HepG2 (cell line): ENCODE results near the gene GMEB2. TPM values are rescaled to one million over a fixed set of nuclear protein-coding genes. Genes with fewer than 3 reads are reported as not detected.

ENCODE experiments used
- AGO1 ChIP-seq: fragments of 200-400 bp; formaldehyde crosslinking; IDR thresholded peaks from 2 replicates; pipeline ENCODE4 v1.6.1; 2017; ENCODE audit warnings: mild to moderate bottlenecking, low read depth, low read length, moderate library complexity; ENCODE audit not compliant: poor library complexity, severe bottlenecking
- ARNTL ChIP-seq: sonication (generic); formaldehyde crosslinking; IDR thresholded peaks from 2 replicates; pipeline ENCODE4 v1.4.0; 2020; ENCODE audit warnings: mild to moderate bottlenecking, missing genetic modification reagents
- BHLHE40 ChIP-seq: IDR thresholded peaks from 2 replicates; pipeline ENCODE4 v1.6.1; 2011; ENCODE audit warnings: low read length, improper control_type of control experiment
- FOSL1 ChIP-seq: sonication (generic); formaldehyde crosslinking; IDR thresholded peaks from 2 replicates; pipeline ENCODE4 v1.9.0; 2021; ENCODE audit warnings: missing genetic modification reagents, borderline replicate concordance
- KLF15 ChIP-seq: sonication (generic); formaldehyde crosslinking; IDR thresholded peaks from 2 replicates; pipeline ENCODE4 v1.8.1; 2023; ENCODE audit warnings: borderline replicate concordance, mild to moderate bottlenecking, inconsistent platforms, missing genetic modification reagents, mixed read lengths
- KLF16 ChIP-seq, 2 experiments: sonication (generic) in 1 of 2; formaldehyde crosslinking in 1 of 2; IDR thresholded peaks; 2 replicates each; pipeline versions ENCODE4 v1.6.1 to v1.8.0; 2016 to 2023; ENCODE audit warnings: missing genetic modification reagents in 2 of 2, missing compliant biosample characterization in 1 of 2
- RFXANK ChIP-seq: IDR thresholded peaks from 2 replicates; pipeline ENCODE4 v1.6.1; 2016
- SALL1 ChIP-seq: sonication (generic); formaldehyde crosslinking; IDR thresholded peaks from 2 replicates; pipeline ENCODE4 v1.8.0; 2022; ENCODE audit warnings: mild to moderate bottlenecking, missing genetic modification reagents
- XBP1 ChIP-seq: sonication (generic); formaldehyde crosslinking; IDR thresholded peaks from 2 replicates; pipeline ENCODE4 v1.5.0; 2020; ENCODE audit warnings: missing genetic modification reagents
- ZBTB20 ChIP-seq: sonication (generic); formaldehyde crosslinking; IDR thresholded peaks from 2 replicates; pipeline ENCODE4 v1.8.1; 2023; ENCODE audit warnings: missing genetic modification reagents, low read depth, mild to moderate bottlenecking, borderline replicate concordance
- ZFP90 ChIP-seq: sonication (generic); formaldehyde crosslinking; IDR thresholded peaks from 2 replicates; pipeline ENCODE4 v1.8.0; 2022; ENCODE audit warnings: missing genetic modification reagents, mild to moderate bottlenecking, inconsistent platforms, borderline replicate concordance
- ZFP91 ChIP-seq: sonication (generic); formaldehyde crosslinking; IDR thresholded peaks from 2 replicates; pipeline ENCODE4 v1.9.0; 2022; ENCODE audit warnings: missing genetic modification reagents, mild to moderate bottlenecking, borderline replicate concordance
- ZFX ChIP-seq: sonication (generic); formaldehyde crosslinking; IDR thresholded peaks from 2 replicates; pipeline ENCODE4 v1.4.0; 2020; ENCODE audit warnings: mild to moderate bottlenecking, low read depth, missing genetic modification reagents, moderate library complexity
- ZNF224 ChIP-seq: sonication (generic); formaldehyde crosslinking; IDR thresholded peaks from 2 replicates; pipeline ENCODE4 v1.5.0; 2020; ENCODE audit warnings: mild to moderate bottlenecking, missing genetic modification reagents
- ZNF563 ChIP-seq: sonication (generic); formaldehyde crosslinking; IDR thresholded peaks from 2 replicates; pipeline ENCODE4 v1.8.0; 2022; ENCODE audit warnings: mild to moderate bottlenecking, moderate library complexity, missing genetic modification reagents
- ZNF782 ChIP-seq: sonication (generic); formaldehyde crosslinking; IDR thresholded peaks from 2 replicates; pipeline ENCODE4 v1.4.0; 2020; ENCODE audit warnings: missing genetic modification reagents, mild to moderate bottlenecking, borderline replicate concordance
- polyA plus RNA-seq, 8 experiments: library from polyadenylated mRNA; depleted of rRNA in 3 of 8; stranded (reverse) in 7 of 8; unstranded in 1 of 8; fragments of >200 nt; fragmentation: Illumina TruSeq in 4 of 8; extraction: Trizol in 4 of 8; gene quantifications; 2 replicates each; pipeline versions ENCODE4 v1.2.1 to v1.2.3, GENCODE V29; 2011 to 2016; ENCODE audit warnings: low read depth in 4 of 8, missing spikeins in 1 of 8, mixed read lengths in 1 of 8; ENCODE audit not compliant: insufficient read depth in 1 of 8
- total RNA-seq, 5 experiments: library from RNA; depleted of rRNA; stranded (reverse); fragments of >200 nt; fragmentation: Illumina TruSeq; extraction: Trizol; gene quantifications; 2 replicates each; pipeline ENCODE4 v1.2.3, GENCODE V29; 2016; ENCODE audit warnings: low read depth in 1 of 5
- TF ChIP-seq, protein P1 (sequence below): IDR thresholded peaks from 2 replicates; pipeline ENCODE4 v1.6.1; 2012; ENCODE audit warnings: inconsistent platforms
- TF ChIP-seq, protein P2 (sequence below): sonication (generic); formaldehyde crosslinking; IDR thresholded peaks from 2 replicates; pipeline ENCODE4 v1.5.0; 2020; ENCODE audit warnings: mild to moderate bottlenecking, missing genetic modification reagents, moderate library complexity
- TF ChIP-seq, protein P3 (sequence below): sonication (generic); formaldehyde crosslinking; IDR thresholded peaks from 2 replicates; pipeline ENCODE4 v1.4.0; 2020; ENCODE audit warnings: mild to moderate bottlenecking, missing genetic modification reagents
- TF ChIP-seq, protein P4 (sequence below): IDR thresholded peaks from 2 replicates; pipeline ENCODE4 v1.6.1; 2016; ENCODE audit warnings: mild to moderate bottlenecking

GMEB2 gene
- total and polyA plus RNA-seq, 2 of the 13 experiments (the other 11 are each of a cell fraction or from before 2014, with no cell fraction given) = 10.6 to 12.4 TPM

DNA sequence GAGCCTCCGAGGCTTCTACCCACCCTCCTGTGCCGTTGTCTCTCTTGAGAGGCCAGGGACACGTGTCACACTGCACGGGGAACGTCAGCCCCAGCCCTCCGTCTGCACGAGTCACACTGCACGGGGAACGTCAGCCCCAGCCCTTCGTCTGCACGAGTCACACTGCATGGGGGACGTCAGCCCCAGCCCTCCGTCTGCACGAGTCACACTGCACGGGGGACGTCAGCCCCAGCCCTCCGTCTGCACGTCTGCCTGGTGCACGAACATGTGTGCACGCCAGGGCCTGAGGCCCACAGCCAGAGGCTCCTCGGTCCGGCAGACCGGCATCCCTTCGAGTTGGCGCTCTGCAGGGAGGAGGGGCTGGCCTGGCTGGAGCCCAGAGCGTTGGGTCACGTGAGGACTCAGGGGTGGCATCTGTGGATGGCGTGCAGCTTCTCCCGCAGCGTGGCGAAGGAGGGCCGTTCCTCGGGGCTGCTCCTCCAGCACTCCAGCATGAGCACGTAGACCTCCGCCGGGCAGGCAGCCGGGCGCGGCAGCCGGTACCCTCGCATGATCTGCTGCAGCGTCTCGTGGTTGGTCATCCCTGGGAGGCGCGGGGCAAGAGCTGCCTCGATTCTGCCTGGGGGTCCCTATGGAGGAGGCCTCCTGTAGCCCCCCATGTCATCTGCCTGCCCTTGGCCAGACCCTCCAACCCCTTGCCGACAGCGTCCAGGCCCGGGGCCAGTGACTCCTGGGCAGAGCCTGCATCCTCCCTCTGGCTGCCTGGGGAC is 86.3 kb downstream of the GMEB2 start (continued):
- TF ChIP-seq KLF16 (CRISPR knock-in tag; IDR thresholded peaks at IDR 0.05) = 0 out of 4 replicates have a peak, but pooled peaks of 1 of the 2 experiments have one; percentile 76
- no peak for TF ChIP-seq RFXANK (CRISPR knock-in tag)
- TF ChIP-seq, protein P1, sequence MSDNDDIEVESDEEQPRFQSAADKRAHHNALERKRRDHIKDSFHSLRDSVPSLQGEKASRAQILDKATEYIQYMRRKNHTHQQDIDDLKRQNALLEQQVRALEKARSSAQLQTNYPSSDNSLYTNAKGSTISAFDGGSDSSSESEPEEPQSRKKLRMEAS = peak; percentile 69
- peak; percentile 49; the same call in 1 of the 2 replicates for TF ChIP-seq SALL1 (CRISPR knock-in tag)
- peak; percentile 76 for TF ChIP-seq BHLHE40
- TF ChIP-seq ZFP91 (CRISPR knock-in tag) = peak; percentile 41; the same call in 1 of the 2 replicates
- peak; percentile 56 for TF ChIP-seq ZFX
- no peak for TF ChIP-seq XBP1 (CRISPR knock-in tag)
- no peak for TF ChIP-seq ZNF224 (CRISPR knock-in tag)
- TF ChIP-seq KLF15 (CRISPR knock-in tag) = no peak
- TF ChIP-seq FOSL1 (CRISPR knock-in tag) = no peak
- TF ChIP-seq, protein P2, sequence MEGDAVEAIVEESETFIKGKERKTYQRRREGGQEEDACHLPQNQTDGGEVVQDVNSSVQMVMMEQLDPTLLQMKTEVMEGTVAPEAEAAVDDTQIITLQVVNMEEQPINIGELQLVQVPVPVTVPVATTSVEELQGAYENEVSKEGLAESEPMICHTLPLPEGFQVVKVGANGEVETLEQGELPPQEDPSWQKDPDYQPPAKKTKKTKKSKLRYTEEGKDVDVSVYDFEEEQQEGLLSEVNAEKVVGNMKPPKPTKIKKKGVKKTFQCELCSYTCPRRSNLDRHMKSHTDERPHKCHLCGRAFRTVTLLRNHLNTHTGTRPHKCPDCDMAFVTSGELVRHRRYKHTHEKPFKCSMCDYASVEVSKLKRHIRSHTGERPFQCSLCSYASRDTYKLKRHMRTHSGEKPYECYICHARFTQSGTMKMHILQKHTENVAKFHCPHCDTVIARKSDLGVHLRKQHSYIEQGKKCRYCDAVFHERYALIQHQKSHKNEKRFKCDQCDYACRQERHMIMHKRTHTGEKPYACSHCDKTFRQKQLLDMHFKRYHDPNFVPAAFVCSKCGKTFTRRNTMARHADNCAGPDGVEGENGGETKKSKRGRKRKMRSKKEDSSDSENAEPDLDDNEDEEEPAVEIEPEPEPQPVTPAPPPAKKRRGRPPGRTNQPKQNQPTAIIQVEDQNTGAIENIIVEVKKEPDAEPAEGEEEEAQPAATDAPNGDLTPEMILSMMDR = 0 out of 2 replicates have a peak, but pooled peaks have one; percentile 18
- peak; percentile 27; the same call in 1 of the 2 replicates for TF ChIP-seq ZNF782 (CRISPR knock-in tag)
- no peak for TF ChIP-seq ZFP90 (CRISPR knock-in tag)
- TF ChIP-seq AGO1 = no peak
- peak; percentile 10; the same call in 1 of the 2 replicates for TF ChIP-seq ZNF563 (CRISPR knock-in tag)
- no peak for TF ChIP-seq ZBTB20 (CRISPR knock-in tag)
- TF ChIP-seq, protein P3, sequence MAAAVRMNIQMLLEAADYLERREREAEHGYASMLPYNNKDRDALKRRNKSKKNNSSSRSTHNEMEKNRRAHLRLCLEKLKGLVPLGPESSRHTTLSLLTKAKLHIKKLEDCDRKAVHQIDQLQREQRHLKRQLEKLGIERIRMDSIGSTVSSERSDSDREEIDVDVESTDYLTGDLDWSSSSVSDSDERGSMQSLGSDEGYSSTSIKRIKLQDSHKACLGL = 0 out of 2 replicates have a peak, but pooled peaks have one; percentile 71
- TF ChIP-seq, protein P4, sequence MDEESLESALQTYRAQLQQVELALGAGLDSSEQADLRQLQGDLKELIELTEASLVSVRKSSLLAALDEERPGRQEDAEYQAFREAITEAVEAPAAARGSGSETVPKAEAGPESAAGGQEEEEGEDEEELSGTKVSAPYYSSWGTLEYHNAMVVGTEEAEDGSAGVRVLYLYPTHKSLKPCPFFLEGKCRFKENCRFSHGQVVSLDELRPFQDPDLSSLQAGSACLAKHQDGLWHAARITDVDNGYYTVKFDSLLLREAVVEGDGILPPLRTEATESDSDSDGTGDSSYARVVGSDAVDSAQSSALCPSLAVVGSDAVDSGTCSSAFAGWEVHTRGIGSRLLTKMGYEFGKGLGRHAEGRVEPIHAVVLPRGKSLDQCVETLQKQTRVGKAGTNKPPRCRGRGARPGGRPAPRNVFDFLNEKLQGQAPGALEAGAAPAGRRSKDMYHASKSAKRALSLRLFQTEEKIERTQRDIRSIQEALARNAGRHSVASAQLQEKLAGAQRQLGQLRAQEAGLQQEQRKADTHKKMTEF (CRISPR knock-in tag) = no peak
- 0 out of 2 replicates have a peak, but pooled peaks have one; percentile 10 for TF ChIP-seq ARNTL (CRISPR knock-in tag)
